ENCODE data around the gene AFAP1.

AFAP1 gene, protein sequence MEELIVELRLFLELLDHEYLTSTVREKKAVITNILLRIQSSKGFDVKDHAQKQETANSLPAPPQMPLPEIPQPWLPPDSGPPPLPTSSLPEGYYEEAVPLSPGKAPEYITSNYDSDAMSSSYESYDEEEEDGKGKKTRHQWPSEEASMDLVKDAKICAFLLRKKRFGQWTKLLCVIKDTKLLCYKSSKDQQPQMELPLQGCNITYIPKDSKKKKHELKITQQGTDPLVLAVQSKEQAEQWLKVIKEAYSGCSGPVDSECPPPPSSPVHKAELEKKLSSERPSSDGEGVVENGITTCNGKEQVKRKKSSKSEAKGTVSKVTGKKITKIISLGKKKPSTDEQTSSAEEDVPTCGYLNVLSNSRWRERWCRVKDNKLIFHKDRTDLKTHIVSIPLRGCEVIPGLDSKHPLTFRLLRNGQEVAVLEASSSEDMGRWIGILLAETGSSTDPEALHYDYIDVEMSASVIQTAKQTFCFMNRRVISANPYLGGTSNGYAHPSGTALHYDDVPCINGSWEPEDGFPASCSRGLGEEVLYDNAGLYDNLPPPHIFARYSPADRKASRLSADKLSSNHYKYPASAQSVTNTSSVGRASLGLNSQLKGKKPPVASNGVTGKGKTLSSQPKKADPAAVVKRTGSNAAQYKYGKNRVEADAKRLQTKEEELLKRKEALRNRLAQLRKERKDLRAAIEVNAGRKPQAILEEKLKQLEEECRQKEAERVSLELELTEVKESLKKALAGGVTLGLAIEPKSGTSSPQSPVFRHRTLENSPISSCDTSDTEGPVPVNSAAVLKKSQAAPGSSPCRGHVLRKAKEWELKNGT

GRCh38 chr4:7939377-7940108 is at the start of gene AFAP1:
AFAP1 (minus strand) TSS chr4:7939861; CDS start chr4:7872078, 67,783 bp downstream.
- DNase-seq = peak; percentile 97

DNA sequence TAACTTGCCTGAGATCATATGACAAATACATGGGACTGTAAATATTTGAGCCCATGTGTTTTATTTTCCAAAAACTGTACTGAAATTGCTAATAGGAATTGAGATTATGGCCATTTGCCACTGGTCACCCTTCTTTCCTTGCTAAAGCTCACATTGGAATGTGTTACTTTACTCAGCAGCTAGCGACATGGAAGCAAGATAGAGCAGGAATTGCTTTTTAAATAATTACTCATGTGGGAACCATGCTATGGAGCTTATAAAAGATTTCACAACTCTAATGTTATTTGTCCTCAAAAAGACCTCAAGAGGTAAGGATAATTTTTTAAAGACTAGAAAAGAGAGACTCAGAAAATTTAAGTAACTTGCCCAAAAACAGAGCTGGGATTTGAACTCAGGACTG is 48.8 kb upstream of the AFAP1 start:
- DNase-seq = no peak

DNA sequence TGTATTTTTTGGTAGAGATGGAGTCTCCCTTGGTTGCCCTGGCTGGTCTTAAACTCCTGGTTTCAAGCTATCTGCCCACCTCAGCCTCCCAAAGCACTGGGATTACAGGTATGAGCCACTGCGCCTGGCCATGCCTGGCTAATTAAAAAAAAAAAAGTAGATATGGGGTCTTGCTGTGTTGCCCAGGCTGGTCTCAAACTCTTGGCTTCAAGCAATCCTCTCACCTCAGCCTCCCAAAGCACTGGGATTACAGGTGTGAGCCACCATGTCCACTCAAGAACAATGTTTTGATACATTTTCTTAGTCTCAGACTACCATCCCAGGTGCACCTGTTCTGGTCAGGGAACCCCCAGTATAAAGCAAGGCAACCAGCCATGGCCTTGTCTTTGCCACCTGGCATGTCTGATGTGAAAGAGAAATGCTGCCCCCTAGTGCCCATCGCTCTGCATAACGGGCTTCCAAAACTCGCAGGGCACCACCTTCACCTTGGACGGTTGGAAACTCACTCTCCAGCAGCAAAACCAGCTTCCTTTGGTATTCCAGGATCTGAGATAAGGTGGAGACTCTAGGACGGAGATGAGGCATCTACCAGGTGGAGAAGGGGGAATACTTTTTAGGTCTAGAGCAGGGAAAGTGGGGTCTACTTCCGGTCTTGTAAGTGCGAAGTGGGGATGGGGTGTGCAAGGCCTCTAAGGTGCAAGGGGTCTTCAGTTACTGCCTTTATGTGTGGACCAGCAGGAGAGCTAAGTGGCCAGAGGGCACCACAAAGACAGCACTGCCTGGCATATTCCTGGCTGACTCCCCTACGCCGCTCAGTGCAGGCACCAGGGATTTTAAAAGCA is 47.7 kb upstream of the AFAP1 start:
- peak; percentile 91 for DNase-seq

DNA sequence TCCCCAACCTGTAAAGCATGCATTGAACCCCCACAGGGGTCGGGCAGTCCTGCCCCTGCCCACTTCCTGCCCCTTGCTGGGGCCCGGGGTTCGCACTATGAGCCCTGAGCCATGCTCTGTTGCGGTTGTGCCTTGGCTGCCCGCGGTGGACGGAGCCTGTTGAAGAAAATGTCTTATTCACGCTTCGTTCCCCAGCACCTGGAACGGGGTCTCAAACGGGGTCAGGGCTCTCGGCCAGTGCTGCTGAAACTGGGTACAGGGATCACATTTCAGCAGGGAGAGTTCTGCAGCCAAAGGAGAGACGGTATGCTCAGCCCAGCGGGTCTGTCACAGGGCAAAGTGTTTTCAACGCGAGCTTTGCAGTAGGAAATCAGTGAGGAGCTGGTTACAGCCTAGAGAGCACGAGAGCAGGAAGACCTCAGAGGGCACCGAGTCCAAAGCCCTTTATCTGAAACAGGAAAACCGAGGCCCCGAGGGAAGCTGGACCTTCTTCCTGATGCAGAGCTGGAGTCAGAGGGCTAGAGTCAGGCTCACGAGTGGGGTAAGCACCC is 46.3 kb upstream of the AFAP1 start:
- DNase-seq = no peak

DNA sequence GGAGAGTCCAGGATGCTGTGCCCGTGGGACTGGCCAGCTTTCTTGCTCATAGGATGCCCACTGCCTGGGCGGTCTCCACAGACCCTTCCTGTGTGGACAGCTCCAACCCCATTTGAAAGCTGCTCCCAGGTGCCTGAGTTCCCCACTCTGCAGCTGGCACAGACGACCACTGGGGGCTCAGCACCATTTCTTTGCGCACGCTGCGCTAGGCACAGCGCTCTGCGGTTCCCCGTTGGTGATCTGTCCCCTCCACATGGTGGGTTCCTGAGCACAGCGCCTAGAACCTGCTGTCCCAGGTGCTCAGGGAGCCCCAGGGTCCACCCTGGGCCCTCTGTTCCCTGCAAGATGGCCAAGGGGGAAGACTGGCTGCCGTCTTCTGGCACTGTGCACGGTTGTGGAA is 45.4 kb upstream of the AFAP1 start:
- no peak for DNase-seq

GRCh38 chr4:7984286-7984925 is 44.7 kb upstream of the AFAP1 start:
- no peak for DNase-seq

DNA sequence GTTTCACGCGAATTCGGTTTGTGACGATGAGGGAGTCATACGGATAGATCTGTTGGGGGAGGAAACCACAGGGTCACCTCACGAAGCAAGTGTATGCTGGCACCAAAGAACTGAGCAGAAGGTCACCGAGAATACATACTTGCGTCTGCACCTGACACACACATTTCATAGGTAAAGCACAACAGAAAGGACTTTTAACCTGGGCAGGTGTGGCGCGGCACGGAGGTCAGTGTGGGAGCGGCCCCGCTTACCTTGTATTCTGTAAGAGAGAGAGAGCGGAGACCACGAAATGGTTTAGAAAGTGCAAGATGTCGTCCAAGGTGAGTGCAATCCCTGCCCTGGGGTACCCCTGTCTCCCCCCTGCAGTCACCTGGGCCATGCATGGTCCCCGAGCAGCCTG is 43.6 kb upstream of the AFAP1 start:
- DNase-seq = no peak

- no peak for DNase-seq
Observed at GRCh38 chr4:7981738-7982394, 42.2 kb upstream of the AFAP1 start.

DNA sequence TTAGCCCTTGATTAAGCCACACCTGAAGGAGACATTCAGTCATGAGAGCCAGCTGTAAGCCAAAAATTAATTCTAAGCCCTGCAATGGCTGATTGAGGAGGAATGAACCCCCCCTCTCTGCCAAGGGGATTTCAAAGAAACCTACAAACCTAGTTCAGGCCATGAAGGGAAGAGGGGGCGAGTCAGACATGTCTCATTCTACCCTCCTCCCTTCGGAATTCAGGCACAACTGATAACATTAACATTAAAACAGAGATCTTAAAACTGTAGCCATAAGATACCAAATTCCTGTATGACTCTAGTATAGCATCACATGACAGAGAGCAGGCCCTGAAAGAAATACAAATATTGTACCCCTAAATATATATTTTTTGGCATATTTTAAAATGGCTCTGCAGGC is 40.4 kb upstream of the AFAP1 start:
- no peak for DNase-seq

GRCh38 chr4:7979652-7979968 is 39.9 kb upstream of the AFAP1 start:
- no peak for DNase-seq

- DNase-seq = no peak
Observed at GRCh38 chr4:7978907-7979651, 39.4 kb upstream of the AFAP1 start.

DNA sequence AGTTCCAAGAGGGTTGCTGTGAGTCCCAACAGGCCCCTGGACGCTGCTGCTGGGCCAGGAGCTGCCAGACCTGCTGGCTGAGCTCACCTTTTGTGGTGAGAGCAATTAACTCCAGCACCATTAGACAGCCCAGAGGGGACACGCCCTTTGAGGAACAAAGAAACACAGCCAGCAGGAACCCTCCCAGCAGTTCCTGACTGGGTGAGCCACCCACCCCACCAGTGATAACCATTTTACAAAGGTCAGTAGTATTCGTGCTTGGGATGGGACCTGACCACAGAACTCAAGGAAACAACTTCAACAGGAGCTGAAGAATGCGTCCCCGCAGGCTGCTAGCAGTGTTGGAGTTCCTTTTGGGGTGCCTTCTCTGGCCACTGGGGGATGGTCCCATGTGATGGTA is 38.8 kb upstream of the AFAP1 start:
- no peak for DNase-seq

DNA sequence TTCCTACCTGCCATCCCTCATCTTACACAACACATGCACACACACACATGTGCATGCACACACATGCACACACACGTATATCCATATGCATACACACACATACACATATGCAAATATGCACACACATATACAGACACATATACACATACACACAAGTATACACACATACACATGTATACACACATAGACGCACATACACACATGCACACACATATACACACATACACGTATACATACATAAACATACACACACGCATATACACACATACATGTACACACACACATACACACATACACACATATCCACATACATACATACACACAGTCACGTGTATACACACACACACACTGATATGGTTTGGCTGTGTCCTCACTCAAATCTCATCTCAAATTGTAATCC is 37.0 kb upstream of the AFAP1 start:
- DNase-seq = no peak

DNA sequence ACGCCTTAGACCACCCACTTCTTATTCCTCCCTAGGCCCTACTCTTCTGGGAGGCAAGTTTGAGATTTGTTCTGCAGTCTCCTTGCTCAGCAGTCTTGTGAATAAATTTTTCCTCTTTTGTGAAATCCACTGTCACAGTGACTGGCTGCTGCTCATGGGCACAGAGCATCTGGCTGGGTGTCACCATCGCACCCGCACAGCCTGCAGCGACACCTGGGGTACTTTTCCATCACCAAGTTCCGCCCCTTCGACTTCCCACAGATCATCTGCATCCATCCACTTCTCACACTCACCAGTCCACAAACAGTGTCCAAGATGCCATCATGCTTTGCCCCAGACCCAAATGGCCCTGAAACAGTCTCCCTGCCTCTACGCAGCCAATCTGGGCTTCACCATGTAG is 36.4 kb upstream of the AFAP1 start:
- DNase-seq = no peak

DNA sequence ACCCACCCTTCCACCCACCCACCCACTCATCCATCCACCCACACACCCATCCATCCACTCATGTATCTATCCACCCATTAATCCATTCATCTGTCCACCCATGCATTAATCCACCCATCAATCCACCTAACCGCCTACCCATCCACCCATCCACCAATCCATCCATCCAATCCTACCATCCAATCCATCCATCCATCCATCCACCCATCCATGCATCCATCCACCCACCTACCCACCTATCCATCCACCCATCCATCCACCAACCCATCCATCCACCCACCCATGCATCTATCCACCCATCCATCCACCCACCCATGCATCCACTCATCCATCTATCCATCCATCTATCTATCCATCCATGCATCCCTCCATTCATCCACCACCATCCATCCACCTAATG is 34.8 kb upstream of the AFAP1 start:
- DNase-seq = no peak

GRCh38 chr4:7973545-7973981 is 33.9 kb upstream of the AFAP1 start:
- no peak for DNase-seq

GRCh38 chr4:7971881-7972500 is 32.3 kb upstream of the AFAP1 start:
- DNase-seq = no peak

DNA sequence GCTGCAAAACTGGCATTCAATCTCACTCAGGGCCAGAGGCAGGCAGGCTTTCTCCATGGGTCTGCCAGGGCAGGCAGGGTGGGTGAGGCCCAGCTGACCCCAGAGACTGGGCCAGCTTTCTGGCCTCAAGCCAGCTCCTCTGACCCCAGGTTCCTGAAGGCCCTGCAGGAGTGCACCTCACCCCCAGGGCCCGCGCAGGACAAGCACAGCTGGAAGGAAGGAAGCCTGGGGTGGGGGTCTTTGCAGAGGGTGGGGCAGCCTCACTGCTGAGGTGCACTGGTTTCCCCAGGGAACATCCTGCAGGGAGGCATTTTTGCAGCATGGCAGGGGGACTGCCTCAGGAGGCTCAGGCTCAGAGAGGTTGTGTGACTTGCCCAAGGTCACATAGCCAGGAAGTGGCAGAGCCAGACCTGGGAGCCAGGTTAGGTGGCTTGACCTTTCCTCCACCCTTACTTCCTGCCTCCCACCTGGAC is 31.5 kb upstream of the AFAP1 start:
- no peak for DNase-seq

GRCh38 chr4:7970361-7970946 is 30.8 kb upstream of the AFAP1 start:
- no peak for DNase-seq
